IMR-90 (cell line): ENCODE results near the gene MED13. TPM values are rescaled to one million over a fixed set of nuclear protein-coding genes. Genes with fewer than 3 reads are reported as not detected.
A peak's percentile ranks its signal among the peaks of the same experiment; 100 is the strongest.

Experiments used
- ATAC-seq: fragments of 200-7000 bp; cut with Tn5 transposase; 2 replicates; pipeline ENCODE4 v1.9.1; 2020; ENCODE audit warnings: low read depth, mild to moderate bottlenecking, moderate library complexity
- BruUV-seq: library from RNA; stranded (reverse); fragments of 400-500 nt; replicated peaks from 2 replicates; lab custom pipeline; 2021; lab: Mats Ljungman, UMichigan
- CTCF ChIA-PET: fragments of 300-600 bp; formaldehyde crosslinking; extraction: SDS; loops from one replicate; lab custom pipeline; 2021; ENCODE audit warnings: antibody characterized with exemption; lab: Yijun Ruan, JAX
- POLR2A ChIA-PET: fragments of 300-600 bp; sonication (Branson Sonifier 250); formaldehyde crosslinking; loops from one replicate; lab custom pipeline; 2022; ENCODE audit warnings: antibody characterized with exemption; ENCODE audit not compliant: unreplicated experiment; lab: Charles Lee
- DNase-seq: peaks from one replicate; pipeline ENCODE4 v3.0.0; 2013
- H2AFZ ChIP-seq: replicated peaks from 2 replicates; pipeline ENCODE3; 2013; ENCODE audit warnings: low read length, mild to moderate bottlenecking; ENCODE audit not compliant: poor library complexity
- H2AK5ac ChIP-seq: 2 replicates; pipeline ENCODE4 v1.6.1; 2013; ENCODE audit warnings: low read depth, low read length, inconsistent platforms
- H2AK9ac ChIP-seq: replicated peaks from 2 replicates; pipeline ENCODE3; 2013; ENCODE audit warnings: mild to moderate bottlenecking, low read depth, low read length, moderate library complexity; ENCODE audit not compliant: poor library complexity
- H2BK120ac ChIP-seq: 2 replicates; pipeline ENCODE4 v1.6.1; 2013; ENCODE audit warnings: low read depth, low read length, inconsistent platforms
- H2BK15ac ChIP-seq: 3 replicates; pipeline ENCODE4 v1.6.1; 2013; ENCODE audit warnings: low read depth, low read length, inconsistent platforms
- H2BK20ac ChIP-seq: 2 replicates; pipeline ENCODE4 v1.6.1; 2013; ENCODE audit warnings: low read depth, mild to moderate bottlenecking, inconsistent platforms, low read length, moderate library complexity
- H2BK5ac ChIP-seq: 2 replicates; pipeline ENCODE4 v1.6.1; 2013; ENCODE audit warnings: mild to moderate bottlenecking, low read depth, low read length, inconsistent platforms; ENCODE audit not compliant: poor library complexity, severe bottlenecking
- H3K14ac ChIP-seq: replicated peaks from 2 replicates; pipeline ENCODE4 v1.6.1; 2013; ENCODE audit warnings: low read depth, low read length, inconsistent platforms
- H3K18ac ChIP-seq: 2 replicates; pipeline ENCODE4 v1.6.1; 2013; ENCODE audit warnings: low read depth, low read length, control low read depth
- H3K23ac ChIP-seq: 2 replicates; pipeline ENCODE4 v1.6.1; 2013; ENCODE audit warnings: low read depth, low read length, inconsistent platforms
- H3K27ac ChIP-seq: 2 replicates; pipeline ENCODE4 v1.5.1; 2013; ENCODE audit warnings: mild to moderate bottlenecking, control low read depth, low read length; ENCODE audit not compliant: insufficient read depth
- H3K27me3 ChIP-seq: 2 replicates; pipeline ENCODE4 v1.6.1; 2013; ENCODE audit warnings: low read length; ENCODE audit not compliant: control insufficient read depth, insufficient read depth
- H3K36me3 ChIP-seq: 2 replicates; pipeline ENCODE4 v1.6.1; 2013; ENCODE audit warnings: low read length, mixed read lengths; ENCODE audit not compliant: control insufficient read depth, insufficient read depth
- H3K4ac ChIP-seq: 2 replicates; pipeline ENCODE4 v1.6.1; 2013; ENCODE audit warnings: low read depth, low read length, inconsistent platforms
- H3K4me1 ChIP-seq: 2 replicates; pipeline ENCODE4 v1.6.1; 2013; ENCODE audit warnings: low read length, mixed read lengths; ENCODE audit not compliant: control insufficient read depth, insufficient read depth
- H3K4me2 ChIP-seq: 2 replicates; pipeline ENCODE4 v1.6.1; 2013; ENCODE audit warnings: low read depth, mild to moderate bottlenecking, control low read depth, low read length, moderate library complexity
- H3K4me3 ChIP-seq: 2 replicates; pipeline ENCODE4 v1.5.1; 2013; ENCODE audit warnings: low read depth, mild to moderate bottlenecking, control low read depth, low read length, moderate library complexity; ENCODE audit not compliant: insufficient read depth
- H3K56ac ChIP-seq: 2 replicates; pipeline ENCODE4 v1.6.1; 2013; ENCODE audit warnings: low read length, inconsistent platforms; ENCODE audit not compliant: insufficient read depth; ENCODE audit errors: extremely low read depth
- H3K79me1 ChIP-seq, 2 experiments: 2 replicates each; pipeline ENCODE4 v1.6.1; 2013; ENCODE audit warnings: low read length in 2 of 2, inconsistent platforms in 1 of 2, low read depth in 1 of 2
- H3K9ac ChIP-seq: 2 replicates; pipeline ENCODE4 v1.6.1; 2013; ENCODE audit warnings: low read depth, low read length, control low read depth
- H3K9me1 ChIP-seq: 2 replicates; pipeline ENCODE4 v1.6.1; 2013; ENCODE audit warnings: low read length, inconsistent platforms; ENCODE audit not compliant: insufficient read depth
- H3K9me3 ChIP-seq: 2 replicates; pipeline ENCODE4 v1.6.1; 2013; ENCODE audit warnings: low read length; ENCODE audit not compliant: control insufficient read depth, insufficient read depth
- H4K20me1 ChIP-seq: 2 replicates; pipeline ENCODE4 v1.6.1; 2013; ENCODE audit warnings: low read length, inconsistent platforms; ENCODE audit not compliant: insufficient read depth
- H4K5ac ChIP-seq: 2 replicates; pipeline ENCODE4 v1.6.1; 2013; ENCODE audit warnings: mild to moderate bottlenecking, low read depth, low read length, control low read depth
- H4K8ac ChIP-seq, 2 experiments: 2 replicates each; pipeline ENCODE4 v1.6.1; 2013; ENCODE audit warnings: low read depth in 2 of 2, low read length in 2 of 2, control low read depth in 1 of 2, inconsistent platforms in 1 of 2
- H4K91ac ChIP-seq: 2 replicates; pipeline ENCODE4 v1.6.1; 2013; ENCODE audit warnings: low read depth, low read length, inconsistent platforms; ENCODE audit not compliant: insufficient read depth
- MAFK ChIP-seq: IDR thresholded peaks from 2 replicates; pipeline ENCODE4 v1.6.1; 2012; ENCODE audit warnings: low read depth, low read length, improper control_type of control experiment
- POLR2A ChIP-seq: IDR thresholded peaks from 2 replicates; pipeline ENCODE4 v1.6.1; 2012; ENCODE audit warnings: mild to moderate bottlenecking, low read depth, low read length
- RAD21 ChIP-seq: IDR thresholded peaks from 2 replicates; pipeline ENCODE4 v1.6.1; 2012; ENCODE audit warnings: low read length, improper control_type of control experiment
- SMC3 ChIP-seq: fragments of 150-350 bp; IDR thresholded peaks from 2 replicates; pipeline ENCODE4 v1.6.1; 2016; ENCODE audit warnings: low read depth, mild to moderate bottlenecking, antibody characterized with exemption, low read length, moderate library complexity
- WGBS, 2 experiments: methylation state at CpG; one replicate each; pipeline versions ENCODE4 v1.1.5 to v1.1.7; 2013; ENCODE audit warnings: missing lambda C conversion rate in 2 of 2; ENCODE audit not compliant: insufficient read length in 1 of 2; ENCODE audit errors: extremely low coverage in 2 of 2; 5-methylcytosine and 5-hydroxymethylcytosine counted together
- dilution Hi-C: fragments of 300-500 bp; cut with HindIII; formaldehyde crosslinking; loops from one replicate; pipeline ENCODE4 v1.14.3; 2018; ENCODE audit warnings: low sequenced_read_pairs; ENCODE audit not compliant: unreplicated experiment
- in situ Hi-C: fragments of 300-500 bp; cut with MboI; formaldehyde crosslinking; loops from 3 replicates; pipeline ENCODE4 v1.14.3; 2019; ENCODE audit warnings: low sequenced_read_pairs, inconsistent platforms, mixed read lengths
- intact Hi-C: fragments of 100-400 bp; cut with micrococcal nuclease; formaldehyde crosslinking; loops from 2 replicates; pipeline ENCODE4 v1.10.0; 2022
- polyA plus RNA-seq, 3 experiments: library from polyadenylated mRNA; depleted of rRNA; stranded (reverse); fragments of >200 nt; gene quantifications; 2 replicates each; pipeline ENCODE4 v1.2.3, GENCODE V29; 2012; ENCODE audit warnings: low replicate concordance in 1 of 3
- total RNA-seq: library from RNA; depleted of rRNA; stranded (reverse); fragments of >200 nt; gene quantifications from 2 replicates; pipeline ENCODE4 v1.2.3, GENCODE V29; 2012
- TF ChIP-seq, protein P1 (sequence below): conservative IDR thresholded peaks from 2 replicates; pipeline ENCODE4 v1.5.1; 2012; ENCODE audit warnings: mild to moderate bottlenecking, low read depth, low read length, improper control_type of control experiment

MED13 gene
- total and polyA plus RNA-seq, 2 of the 4 experiments (the other 2 are of a cell fraction): 9.7 to 67.2 TPM

DNA sequence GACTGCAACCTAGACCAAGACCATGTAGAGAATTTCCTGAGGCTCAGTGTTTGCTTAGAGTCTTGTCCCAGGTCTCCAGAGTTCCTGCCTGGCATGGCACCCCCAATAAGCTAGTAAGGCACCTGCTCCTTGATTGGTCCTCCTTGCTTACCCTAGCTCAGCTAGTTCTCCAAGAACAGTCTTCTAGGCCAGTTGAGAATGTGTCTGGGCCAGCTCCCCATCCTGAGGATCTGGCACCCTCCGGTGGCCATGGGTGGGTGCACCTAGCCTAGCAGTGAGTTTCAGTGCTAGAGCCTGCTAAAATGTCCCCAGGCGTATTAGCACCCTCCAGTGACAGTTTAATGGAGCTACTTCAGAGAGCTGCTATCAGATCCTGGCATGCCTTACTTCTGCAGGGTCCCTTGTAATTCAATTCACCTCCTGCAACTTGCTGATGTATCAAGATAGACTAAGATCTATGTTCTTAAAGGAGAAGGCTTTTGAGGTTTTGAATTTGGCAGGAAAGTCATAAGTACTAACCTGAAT is 44.4 kb upstream of the MED13 start:
- WGBS, 2 experiments: 30% methylated on average over 2 of the region's 2 CpGs; no CpG with 5 or more reads in 1 of the 2 experiments
- H2BK120ac ChIP-seq: no peak overlapping the region
- H3K56ac ChIP-seq: no peak overlapping the region
- H3K23ac ChIP-seq: no peak overlapping the region
- H3K36me3 ChIP-seq: no peaks in the 10 kb centered on the region
- no peaks in the 10 kb centered on the region for H3K79me1 ChIP-seq
- dilution Hi-C loops: no loop called here
- H3K4ac ChIP-seq: no peak overlapping the region
- no peak for TF ChIP-seq POLR2A
- TF ChIP-seq, protein P1, sequence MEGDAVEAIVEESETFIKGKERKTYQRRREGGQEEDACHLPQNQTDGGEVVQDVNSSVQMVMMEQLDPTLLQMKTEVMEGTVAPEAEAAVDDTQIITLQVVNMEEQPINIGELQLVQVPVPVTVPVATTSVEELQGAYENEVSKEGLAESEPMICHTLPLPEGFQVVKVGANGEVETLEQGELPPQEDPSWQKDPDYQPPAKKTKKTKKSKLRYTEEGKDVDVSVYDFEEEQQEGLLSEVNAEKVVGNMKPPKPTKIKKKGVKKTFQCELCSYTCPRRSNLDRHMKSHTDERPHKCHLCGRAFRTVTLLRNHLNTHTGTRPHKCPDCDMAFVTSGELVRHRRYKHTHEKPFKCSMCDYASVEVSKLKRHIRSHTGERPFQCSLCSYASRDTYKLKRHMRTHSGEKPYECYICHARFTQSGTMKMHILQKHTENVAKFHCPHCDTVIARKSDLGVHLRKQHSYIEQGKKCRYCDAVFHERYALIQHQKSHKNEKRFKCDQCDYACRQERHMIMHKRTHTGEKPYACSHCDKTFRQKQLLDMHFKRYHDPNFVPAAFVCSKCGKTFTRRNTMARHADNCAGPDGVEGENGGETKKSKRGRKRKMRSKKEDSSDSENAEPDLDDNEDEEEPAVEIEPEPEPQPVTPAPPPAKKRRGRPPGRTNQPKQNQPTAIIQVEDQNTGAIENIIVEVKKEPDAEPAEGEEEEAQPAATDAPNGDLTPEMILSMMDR: peak; percentile 65
- TF ChIP-seq RAD21: peak; percentile 79
- TF ChIP-seq MAFK: no peak
- TF ChIP-seq SMC3: peak; percentile 61
- no peak overlapping the region for H2BK5ac ChIP-seq
- no peak overlapping the region for H4K8ac ChIP-seq
- H3K9me3 ChIP-seq: no peaks in the 10 kb centered on the region
- intact Hi-C loops: no loop called here
- no peak overlapping the region for H2AK5ac ChIP-seq
- H4K5ac ChIP-seq: no peak overlapping the region
- H3K4me1 ChIP-seq: no peaks in the 10 kb centered on the region
- no peak overlapping the region for H2BK20ac ChIP-seq
- H2AK9ac ChIP-seq: no peak overlapping the region
- no peak overlapping the region for H2BK15ac ChIP-seq
- H3K9ac ChIP-seq: no peak overlapping the region
- ChIA-PET CTCF (interaction anchor here (0.6 to 1.7 kb wide), 7 partner anchors 8 to 234 kb away, joined by 3 to 9 read pairs (median 3); no protein-coding TSS in a partner anchor), POLR2A (no interaction called here)
- DNase-seq (peak; percentile 60), ATAC-seq (peak; percentile 75)
- H4K91ac ChIP-seq: no peak overlapping the region
- H3K27ac ChIP-seq: no peak overlapping the region
- H2AFZ ChIP-seq: peak overlapping the region; percentile 1
- no peak overlapping the region for H3K14ac ChIP-seq
- no peak overlapping the region for H3K4me3 ChIP-seq
- no peak overlapping the region for H3K18ac ChIP-seq
- peaks cover 18% of the 10 kb centered on the region for H3K27me3 ChIP-seq
- BruUV-seq: no TSS peak
- H3K4me2 ChIP-seq: no peak overlapping the region
- H4K20me1 ChIP-seq: no peaks in the 10 kb centered on the region
- H3K9me1 ChIP-seq: no peaks in the 10 kb centered on the region
- in situ Hi-C loops: no loop called here
